GM18873 (cell line): Measurements from ENCODE around the gene TMC5.
"Not testable (repeated sequence)": the region's sequence is repeated elsewhere in the genome, so short reads cannot be mapped to it uniquely, and the experiment has no call there.

Experiments
- ATAC-seq: cut with Tn5 transposase; IDR thresholded peaks from one replicate; pipeline ENCODE4 v1.9.1; 2021; ENCODE audit warnings: mild to moderate bottlenecking, moderate library complexity, moderate number of reproducible peaks; ENCODE audit not compliant: unreplicated experiment, low FRiP score

Gene TMC5

DNA sequence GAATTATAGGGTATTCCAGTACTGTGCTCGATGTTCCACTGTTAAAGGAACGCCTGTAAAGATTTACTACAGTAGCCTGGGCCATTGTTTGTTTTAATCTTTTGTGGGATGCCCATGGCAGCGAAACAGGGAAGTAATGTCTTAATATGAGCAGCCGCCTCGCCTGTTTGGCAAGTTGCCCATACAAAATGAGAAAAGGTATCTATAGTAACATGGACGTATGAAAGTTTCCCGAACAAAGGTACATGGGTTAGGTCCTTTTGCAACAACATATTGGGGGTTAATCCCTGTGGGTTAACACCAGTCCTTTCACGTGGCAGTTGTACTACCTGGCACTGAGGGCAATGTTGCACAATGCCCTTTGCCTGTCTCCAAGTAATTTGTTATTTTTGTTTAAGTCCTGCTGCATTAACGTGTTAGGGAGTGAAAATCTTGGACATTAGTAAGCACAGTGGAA, 21.1 kb upstream of the TMC5 start:
- ATAC-seq: no peak

DNA sequence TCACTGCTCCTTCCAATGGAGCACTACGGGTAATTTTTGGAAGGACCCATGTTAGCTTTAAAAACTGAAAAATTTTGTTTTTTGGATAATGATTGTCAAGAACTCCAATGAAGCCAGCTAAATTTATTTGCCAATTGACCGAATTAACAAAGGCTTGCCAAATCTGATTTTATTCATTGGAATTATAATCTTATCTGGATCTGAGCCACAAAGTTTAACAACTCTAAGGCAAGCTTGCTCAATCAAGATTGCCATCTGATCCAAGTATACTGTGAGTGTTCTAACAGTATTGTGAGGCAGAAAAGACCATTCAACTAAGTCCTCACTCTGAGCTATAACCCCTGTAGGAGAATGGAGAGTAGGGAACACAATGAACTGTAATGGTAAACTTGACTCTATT, 20.3 kb upstream of the TMC5 start:
- ATAC-seq: not testable (repeated sequence)

DNA sequence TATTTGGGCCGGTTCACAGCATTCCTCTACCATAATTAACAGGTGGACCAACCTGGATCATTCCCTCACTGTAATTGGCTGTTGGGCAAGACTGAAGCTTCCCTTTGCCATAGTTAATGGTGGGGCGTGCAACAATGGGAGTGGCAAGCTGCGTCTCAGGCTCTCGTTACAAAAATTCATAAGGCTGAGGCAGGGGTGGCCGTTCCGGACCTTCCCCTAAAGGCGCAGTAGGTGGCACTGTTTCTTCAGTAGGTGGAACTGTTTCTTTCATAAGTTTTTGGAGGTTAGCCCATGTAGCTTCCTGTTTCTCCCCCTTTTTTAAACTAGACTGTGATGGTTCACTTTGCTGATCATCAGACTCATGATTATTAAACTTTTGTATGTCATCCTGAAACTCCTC, 17.0 kb upstream of the TMC5 start:
- no peak for ATAC-seq

GRCh38 chr16:19406891-19407491, 10.7 kb upstream of the TMC5 start:
- no peak for ATAC-seq

DNA sequence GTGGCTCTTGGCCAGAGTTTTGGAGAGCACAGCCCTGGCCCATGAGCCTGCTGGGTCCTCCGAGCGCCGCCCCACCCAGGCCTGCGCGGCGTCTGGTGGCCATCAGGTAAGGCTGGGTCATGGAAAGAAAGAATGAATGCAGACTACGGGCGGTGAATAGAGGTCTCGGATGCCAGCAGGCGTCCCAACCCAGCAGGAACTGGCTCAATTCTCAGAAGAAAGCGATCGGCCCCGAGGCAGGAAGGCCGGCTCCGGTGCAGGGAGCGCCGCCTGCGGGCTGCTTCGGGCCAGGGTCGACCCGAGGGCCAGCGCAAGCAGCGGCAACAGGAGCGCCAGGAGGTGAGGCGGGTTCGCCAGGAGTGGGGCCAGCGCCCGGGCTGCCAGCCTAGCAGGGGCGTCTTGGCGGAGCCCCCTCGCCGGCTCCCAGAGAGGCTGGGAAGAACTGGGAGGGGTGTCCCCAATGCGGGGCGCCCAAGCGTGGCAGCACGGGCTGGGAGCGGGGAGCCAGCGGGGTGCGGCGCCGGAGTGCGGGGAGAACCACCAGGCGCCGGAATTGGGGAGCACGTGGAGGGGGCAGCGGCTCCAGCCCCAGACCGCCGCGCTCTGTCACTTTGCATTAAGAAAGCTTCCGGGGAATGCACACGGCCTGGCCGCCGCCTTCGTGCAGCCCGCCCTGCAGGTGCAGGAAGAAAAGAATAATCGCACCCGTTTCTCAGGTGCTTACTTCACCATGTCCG, 7.1 kb upstream of the TMC5 start:
- ATAC-seq: no peak

DNA sequence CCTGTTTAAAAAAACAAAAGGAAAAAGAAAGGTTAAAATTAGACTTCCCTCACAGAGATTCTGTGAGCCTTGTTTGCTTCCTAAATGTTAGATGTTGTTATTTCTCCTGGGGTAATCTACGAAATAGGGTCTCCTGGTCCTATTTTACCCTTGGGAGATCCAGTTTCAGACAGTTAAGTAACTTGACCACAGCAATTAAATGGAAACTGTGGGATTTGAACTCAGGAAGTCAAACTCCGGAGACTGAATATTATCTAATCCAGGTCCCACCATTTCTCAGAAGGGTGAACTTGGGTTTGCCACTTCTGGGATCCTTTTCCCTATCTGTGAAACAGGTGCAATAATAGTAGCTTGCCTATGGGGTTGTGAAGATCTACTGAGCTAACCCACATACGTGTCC, 6.4 kb upstream of the TMC5 start:
- ATAC-seq: no peak

DNA sequence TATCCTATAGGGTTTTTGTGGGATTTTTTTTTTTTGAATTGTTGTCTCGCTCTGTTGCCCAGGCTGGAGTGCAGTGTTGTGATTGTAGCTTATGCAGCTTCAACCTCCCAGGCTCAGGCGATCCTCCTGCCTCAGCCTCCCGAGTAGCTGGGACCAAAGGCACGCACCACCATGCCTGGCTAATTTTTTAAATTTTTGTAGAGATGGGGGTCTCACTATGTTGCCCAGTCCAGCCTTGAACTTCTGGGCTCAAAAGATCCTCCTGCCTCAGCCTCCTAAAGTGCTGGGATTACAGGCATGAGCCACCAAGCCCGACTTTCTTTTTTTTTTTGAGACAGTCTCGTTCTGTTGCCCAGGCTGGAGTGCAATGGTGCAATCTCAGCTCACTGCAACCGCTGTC, 5.6 kb upstream of the TMC5 start:
- not testable (repeated sequence) for ATAC-seq

DNA sequence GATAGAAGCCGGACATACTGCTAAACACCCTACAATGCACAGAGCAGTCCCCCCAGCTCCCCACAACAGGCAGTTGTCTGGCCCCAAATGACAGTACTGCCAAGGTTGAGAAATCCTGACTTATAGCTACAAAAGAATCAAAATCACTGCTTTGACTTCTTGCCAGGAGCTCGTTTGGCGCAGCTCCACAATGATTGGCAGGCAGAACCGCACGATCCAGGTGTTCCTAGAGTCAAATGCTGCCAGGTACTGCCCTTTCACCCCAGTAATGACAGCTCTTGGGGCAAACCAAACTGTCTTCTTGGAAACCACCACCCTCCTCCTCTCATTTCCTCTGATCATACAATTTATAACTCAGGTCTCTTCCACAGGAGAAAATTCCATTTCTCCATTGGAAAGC, 2.2 kb upstream of the TMC5 start:
- ATAC-seq: no peak

GRCh38 chr16:19415918-19416317, 1.8 kb upstream of the TMC5 start:
- ATAC-seq: no peak

DNA sequence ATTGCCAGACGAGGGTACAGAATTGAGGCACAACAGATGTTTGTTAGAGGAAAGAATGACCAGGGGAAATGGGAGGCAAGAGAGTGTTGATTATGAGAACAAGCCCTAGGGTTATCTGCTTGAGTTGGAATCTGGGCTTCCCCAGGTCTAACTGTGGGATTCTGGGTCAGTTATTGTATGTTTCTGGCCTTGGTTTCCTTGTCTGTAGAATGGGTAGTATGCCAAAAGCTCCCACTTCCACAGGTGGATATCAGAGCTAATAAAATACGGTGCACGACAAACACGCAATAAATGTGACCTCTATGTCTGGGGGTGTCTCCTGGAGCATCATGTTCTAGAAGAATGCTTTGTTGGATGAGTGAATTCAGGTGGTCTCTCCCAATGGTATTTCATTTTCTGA, 517 bp downstream of the TMC5 start:
- ATAC-seq: no peak

GRCh38 chr16:19419698-19420075, 2.0 kb downstream of the TMC5 start:
- no peak for ATAC-seq

GRCh38 chr16:19424478-19424877, 6.8 kb downstream of the TMC5 start:
- no peak for ATAC-seq

GRCh38 chr16:19430345-19430744, 12.7 kb downstream of the TMC5 start:
- no peak for ATAC-seq

- ATAC-seq: no peak
Measured at GRCh38 chr16:19431636-19432340, 14.1 kb downstream of the TMC5 start.

GRCh38 chr16:19432429-19432828, 14.7 kb downstream of the TMC5 start:
- ATAC-seq: no peak

DNA sequence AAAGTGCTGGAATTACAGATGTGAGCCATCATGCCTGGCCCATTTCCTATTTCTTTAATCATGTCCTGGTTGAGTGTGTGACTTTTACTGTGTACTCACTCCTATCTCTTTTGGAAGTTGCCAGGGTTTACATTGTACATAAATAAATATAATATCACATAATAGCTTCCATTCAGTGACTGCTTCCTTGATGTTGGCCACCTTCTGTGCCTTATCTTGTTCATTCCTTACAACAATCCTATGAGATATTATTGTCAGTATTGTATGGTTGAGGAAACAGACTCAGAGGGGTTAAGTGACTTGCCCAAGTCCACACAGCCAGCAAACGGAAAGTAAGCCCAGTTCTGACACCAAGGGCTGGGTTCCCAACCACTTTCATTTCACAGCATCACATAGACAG, 16.9 kb downstream of the TMC5 start:
- no peak for ATAC-seq

GRCh38 chr16:19436540-19436939, 18.9 kb downstream of the TMC5 start:
- ATAC-seq: no peak

DNA sequence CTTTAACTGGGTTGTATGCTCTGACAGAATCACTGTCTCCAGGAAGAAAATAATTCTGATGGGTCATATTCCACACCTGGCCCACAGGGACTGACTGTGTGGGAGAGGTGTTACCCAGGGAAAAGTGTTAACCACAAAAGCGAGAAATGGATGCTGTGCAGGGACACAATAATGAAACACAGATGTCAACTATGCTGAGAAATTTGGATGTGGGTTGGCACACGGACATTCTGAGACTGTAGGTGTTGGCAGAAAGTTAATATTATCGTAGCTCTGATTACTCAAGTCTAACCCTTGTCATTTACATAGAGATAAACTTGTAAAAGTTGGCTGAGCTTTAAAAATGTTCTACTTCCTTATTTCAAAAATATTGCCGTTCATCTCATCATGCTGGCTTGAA, 19.6 kb downstream of the TMC5 start:
- no peak for ATAC-seq

GRCh38 chr16:19438739-19439138, 21.1 kb downstream of the TMC5 start:
- no peak for ATAC-seq

DNA sequence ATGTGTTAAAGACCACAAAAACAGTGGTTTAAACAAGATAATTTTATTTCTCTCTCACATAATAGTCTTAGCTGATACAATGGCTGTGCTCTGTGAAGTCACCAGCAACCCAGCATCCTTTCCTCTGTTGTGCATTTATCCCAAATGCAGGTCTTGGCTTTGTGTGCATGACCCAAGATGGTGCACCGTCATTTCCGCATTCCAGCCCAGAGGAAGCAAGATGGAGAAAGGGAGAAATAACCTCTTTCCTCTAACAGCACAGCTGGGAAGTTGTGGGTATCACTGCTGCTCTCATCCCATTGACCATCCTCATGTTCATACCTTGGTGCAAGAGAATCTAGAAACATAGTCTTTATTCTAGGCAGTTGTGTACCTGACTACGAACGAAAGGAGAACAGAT, 21.8 kb downstream of the TMC5 start:
- no peak for ATAC-seq

GRCh38 chr16:19443659-19444058, 26.0 kb downstream of the TMC5 start:
- ATAC-seq: no peak
